Natural killer cell (primary cell): ENCODE results near the gene R3HDM4. TPM values are rescaled to one million over a fixed set of nuclear protein-coding genes. Genes with fewer than 3 reads are reported as not detected.
"Not testable (repeated sequence)": the region's sequence is repeated elsewhere in the genome, so short reads cannot be mapped to it uniquely, and the experiment has no call there.

Experiments used
- ATAC-seq, 3 donors: fragments of 150-1000 bp in 2 of 3; fragments of 200-7000 bp in 1 of 3; cut with Tn5 transposase; 1 replicate in 1 of 3; 2 replicates in 2 of 3; pipeline ENCODE4 v1.10.0; 2021; ENCODE audit warnings: mild to moderate bottlenecking in 2 of 3, moderate library complexity in 2 of 3
- DNase-seq, 2 donors: peaks; one replicate each; pipeline versions ENCODE4 v3.0.0 to v3.0.0-alpha.2; 2013 to 2021; ENCODE audit warnings: mixed read lengths in 1 of 2
- H3K27ac ChIP-seq: one replicate; pipeline ENCODE4 v1.5.1; 2013; ENCODE audit warnings: mild to moderate bottlenecking, low read length
- H3K27me3 ChIP-seq: one replicate; pipeline ENCODE4 v1.6.1; 2013; ENCODE audit warnings: low read length; ENCODE audit not compliant: control insufficient read depth, insufficient read depth
- H3K36me3 ChIP-seq: one replicate; pipeline ENCODE4 v1.6.1; 2013; ENCODE audit warnings: low read length; ENCODE audit not compliant: control insufficient read depth, insufficient read depth
- H3K4me1 ChIP-seq: one replicate; pipeline ENCODE4 v1.6.1; 2013; ENCODE audit warnings: low read length; ENCODE audit not compliant: control insufficient read depth, insufficient read depth
- H3K4me3 ChIP-seq: one replicate; pipeline ENCODE4 v1.5.1; 2013; ENCODE audit warnings: low read length
- H3K9me3 ChIP-seq: one replicate; pipeline ENCODE4 v1.6.1; 2013; ENCODE audit warnings: low read length; ENCODE audit not compliant: control insufficient read depth, insufficient read depth
- H3K27ac Mint-ChIP-seq, 2 donors: one replicate each; pipeline ENCODE4 v1.8.0; 2022; ENCODE audit warnings: mild to moderate bottlenecking in 2 of 2, mixed read lengths in 2 of 2, moderate library complexity in 1 of 2
- H3K27me3 Mint-ChIP-seq, 2 donors: one replicate each; pipeline ENCODE4 v1.8.0; 2022; ENCODE audit warnings: low read depth in 2 of 2, mixed read lengths in 2 of 2
- H3K36me3 Mint-ChIP-seq: one replicate; pipeline ENCODE4 v1.8.0; 2022; ENCODE audit warnings: mixed read lengths
- H3K4me1 Mint-ChIP-seq, 2 donors: one replicate each; pipeline ENCODE4 v1.8.0; 2022; ENCODE audit warnings: mixed read lengths in 2 of 2
- H3K4me3 Mint-ChIP-seq: one replicate; pipeline ENCODE4 v1.8.0; 2022; ENCODE audit warnings: mild to moderate bottlenecking, moderate library complexity, mixed read lengths
- H3K9me3 Mint-ChIP-seq, 2 donors: one replicate each; pipeline ENCODE4 v1.8.0; 2022; ENCODE audit warnings: mixed read lengths in 2 of 2
- CTCF ChIP-seq: fragments of 200-600 bp; IDR thresholded peaks from one replicate; pipeline ENCODE4 v1.8.0; 2022; ENCODE audit warnings: antibody characterized with exemption
- WGBS: methylation state at CpG from one replicate; pipeline ENCODE4 v1.1.7; 2013; ENCODE audit warnings: missing lambda C conversion rate; ENCODE audit not compliant: insufficient coverage; 5-methylcytosine and 5-hydroxymethylcytosine counted together
- intact Hi-C: fragments of 100-400 bp; cut with micrococcal nuclease; formaldehyde crosslinking; loops from one replicate; pipeline ENCODE4 v1.14.2; 2022
- total RNA-seq, 4 donors: library from RNA; stranded (reverse); fragments of 120-200 nt in 1 of 4; gene quantifications; one replicate each; pipeline versions ENCODE4 v1.2.3 to v1.2.4, GENCODE V29; 2013 to 2022

R3HDM4 gene
- total RNA-seq, 3 donors from 2014 or later (not counting 1 experiment from before 2014, with no cell fraction given) = 88.7 to 106 (median 97.8) TPM

- Histone ChIP-seq H3K27me3 (peaks cover 7% of the 10 kb centered on the region), H3K27ac (no peak overlapping the region), H3K36me3 (no peaks in the 10 kb centered on the region), H3K9me3 (no peaks in the 10 kb centered on the region), H3K4me1 (peaks cover 7% of the 10 kb centered on the region), H3K4me3 (no peak overlapping the region)
- no peaks in the 10 kb centered on the region for H3K9me3 Mint-ChIP-seq
- intact Hi-C loops = no loop called here
- no peak for ATAC-seq
- peaks cover 0 to 4% of the 10 kb centered on the region in 2 donors for H3K4me1 Mint-ChIP-seq
- H3K27ac Mint-ChIP-seq = no peak overlapping the region
- 87% methylated on average over 12 of the region's 12 CpGs for WGBS
- H3K4me3 Mint-ChIP-seq = no peak overlapping the region
- peaks cover 7 to 11% of the 10 kb centered on the region in 2 donors for H3K27me3 Mint-ChIP-seq
- no peaks in the 10 kb centered on the region for H3K36me3 Mint-ChIP-seq
- DNase-seq = no peak
- no peak for TF ChIP-seq CTCF
Measured at GRCh38 chr19:855142-855541, 57.9 kb downstream of the R3HDM4 start.

GRCh38 chr19:854549-854948, 58.5 kb downstream of the R3HDM4 start:
- H3K4me3 ChIP-seq = no peak overlapping the region
- Mint-ChIP-seq H3K36me3 (no peaks in the 10 kb centered on the region), H3K4me3 (no peak overlapping the region), H3K27me3 (peaks cover 7 to 11% of the 10 kb centered on the region in 2 donors), H3K4me1 (peaks cover 0 to 4% of the 10 kb centered on the region in 2 donors), H3K9me3 (no peaks in the 10 kb centered on the region), H3K27ac (no peak overlapping the region)
- no peak overlapping the region for H3K27ac ChIP-seq
- no peak for DNase-seq
- H3K9me3 ChIP-seq = no peaks in the 10 kb centered on the region
- ATAC-seq = no peak
- H3K27me3 ChIP-seq = peaks cover 6% of the 10 kb centered on the region
- H3K36me3 ChIP-seq = no peaks in the 10 kb centered on the region
- intact Hi-C loops = no loop called here
- WGBS = 100% methylated on average over 4 of the region's 6 CpGs
- H3K4me1 ChIP-seq = peaks cover 3% of the 10 kb centered on the region
- TF ChIP-seq CTCF = no peak

- H3K27ac ChIP-seq, H3K4me3 Mint-ChIP-seq, H3K27me3 ChIP-seq, H3K4me3 ChIP-seq, H3K9me3 Mint-ChIP-seq, DNase-seq, H3K36me3 ChIP-seq, H3K9me3 ChIP-seq, H3K4me1 ChIP-seq, ATAC-seq, H3K27ac Mint-ChIP-seq, H3K4me1 Mint-ChIP-seq, intact Hi-C loops, H3K36me3 Mint-ChIP-seq: not testable (repeated sequence)
- peaks cover 4 to 16% of the 10 kb centered on the region in 2 donors for H3K27me3 Mint-ChIP-seq
- WGBS = 85% methylated on average over 9 of the region's 17 CpGs
Measured at GRCh38 chr19:853614-854220, 59.3 kb downstream of the R3HDM4 start.

GRCh38 chr19:853014-853585, 59.9 kb downstream of the R3HDM4 start:
- H3K4me3 ChIP-seq = no peak overlapping the region

More at GRCh38 chr19:853014-853585, 59.9 kb downstream of the R3HDM4 start:
- H3K27ac Mint-ChIP-seq = no peak overlapping the region
- intact Hi-C loops = no loop called here
- H3K27me3 Mint-ChIP-seq = peaks cover 0 to 11% of the 10 kb centered on the region in 2 donors
- H3K4me3 Mint-ChIP-seq = no peak overlapping the region
- TF ChIP-seq CTCF = no peak
- no peaks in the 10 kb centered on the region for H3K4me1 ChIP-seq
- no peaks in the 10 kb centered on the region for H3K9me3 Mint-ChIP-seq
- H3K27me3 ChIP-seq = peaks cover 4% of the 10 kb centered on the region
- no peak overlapping the region for H3K27ac ChIP-seq
- no peaks in the 10 kb centered on the region for H3K36me3 ChIP-seq
- 43% methylated on average over 61 of the region's 67 CpGs for WGBS
- ATAC-seq = no peak
- H3K9me3 ChIP-seq = no peaks in the 10 kb centered on the region
- no peaks in the 10 kb centered on the region for H3K36me3 Mint-ChIP-seq
- DNase-seq = no peak
- peaks cover 0 to 4% of the 10 kb centered on the region in 2 donors for H3K4me1 Mint-ChIP-seq
